ENCODE results near the gene PCGF1.
A peak's percentile ranks its signal among the peaks of the same experiment; 100 is the strongest.
"Not testable (repeated sequence)": the region's sequence is repeated elsewhere in the genome, so short reads cannot be mapped to it uniquely, and the experiment has no call there.

Gene PCGF1

DNA sequence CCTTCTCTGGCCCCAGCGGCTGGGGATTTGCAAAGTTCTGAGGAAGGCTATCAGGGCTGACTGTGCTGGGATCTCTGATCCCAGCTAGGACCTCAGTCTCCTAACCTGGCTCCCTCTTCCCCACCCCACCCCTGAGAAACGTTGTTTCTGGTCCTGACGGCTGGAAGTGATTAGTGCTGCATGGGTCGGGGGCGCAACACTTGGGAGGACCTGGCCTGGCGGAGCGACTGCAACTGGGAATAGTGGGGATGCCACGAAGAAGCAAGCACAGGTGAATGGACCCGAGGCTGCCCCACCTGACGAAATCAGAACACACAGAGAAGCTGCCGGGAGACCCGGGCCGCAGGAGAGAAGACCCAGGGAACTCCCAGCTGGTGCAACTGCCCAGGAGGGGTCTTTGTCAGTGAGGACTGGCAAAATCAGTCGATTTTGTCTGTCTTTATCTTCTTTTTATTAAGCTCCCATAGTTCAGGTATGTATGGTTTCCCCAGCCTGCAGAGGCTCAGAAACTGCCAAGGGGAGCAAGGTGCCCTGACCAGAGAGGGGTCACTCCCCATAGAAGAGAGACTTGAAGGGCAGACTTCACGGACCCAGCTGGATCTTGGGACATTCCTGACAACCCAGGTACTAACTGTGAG lies 7.4 kb downstream of the PCGF1 start:
- DNase-seq (ENCODE audit: low read depth in 4 of 4, low spot score in 1 of 4), result no peak

DNA sequence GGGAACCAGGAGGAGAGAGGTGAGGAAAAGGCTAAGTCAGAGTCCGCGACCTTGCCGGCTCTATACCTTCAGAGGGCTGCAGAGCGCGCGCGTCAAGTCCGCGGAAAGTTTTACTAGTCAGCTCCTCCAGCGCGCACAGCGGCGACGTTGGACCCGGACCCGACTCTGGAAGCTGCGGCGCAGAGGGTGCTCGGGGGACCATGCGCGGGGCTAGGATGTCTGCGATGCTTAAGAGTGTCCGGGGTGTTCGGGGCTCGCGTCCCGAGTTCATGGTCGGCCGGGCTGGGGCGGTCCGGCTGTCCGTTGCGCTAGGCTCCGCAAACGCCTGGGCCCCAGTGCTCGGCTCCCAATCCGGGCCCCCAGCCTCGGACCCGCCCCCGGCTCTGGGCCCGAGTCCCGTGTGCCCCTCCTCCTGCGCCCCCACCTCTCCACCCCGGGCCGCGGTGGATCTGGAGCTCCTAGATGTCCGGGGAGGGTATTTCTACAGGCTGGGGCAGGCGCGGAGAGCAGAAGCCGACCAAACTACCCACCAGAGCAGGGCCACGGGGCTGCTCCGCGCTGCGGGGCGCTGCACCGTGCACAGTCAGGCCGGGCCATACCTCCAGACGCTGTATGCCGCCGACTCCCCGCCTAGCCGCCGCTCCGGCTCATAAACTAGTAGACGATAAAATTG lies 8.1 kb downstream of the PCGF1 start, which contains the start of gene LBX2:
Gene LBX2 (minus strand): TSS at position 337 of the 673 bp plus-strand sequence. CDS start 66 bp downstream, at position 271.
- DNase-seq (ENCODE audit: low read depth in 4 of 4, low spot score in 1 of 4), result peak in 1 of 4 experiments; percentile 31

GRCh38 chr2:74498500-74499266 lies 8.8 kb downstream of the PCGF1 start:
- DNase-seq (ENCODE audit: low read depth in 4 of 4, low spot score in 1 of 4), result peak in 1 of 4 experiments; percentile 19

GRCh38 chr2:74497777-74498499 lies 9.6 kb downstream of the PCGF1 start:
- no peak for DNase-seq (ENCODE audit: low read depth in 4 of 4, low spot score in 1 of 4)

GRCh38 chr2:74496997-74497776 lies 10.3 kb downstream of the PCGF1 start:
- DNase-seq (ENCODE audit: low read depth in 4 of 4, low spot score in 1 of 4), result no peak

DNA sequence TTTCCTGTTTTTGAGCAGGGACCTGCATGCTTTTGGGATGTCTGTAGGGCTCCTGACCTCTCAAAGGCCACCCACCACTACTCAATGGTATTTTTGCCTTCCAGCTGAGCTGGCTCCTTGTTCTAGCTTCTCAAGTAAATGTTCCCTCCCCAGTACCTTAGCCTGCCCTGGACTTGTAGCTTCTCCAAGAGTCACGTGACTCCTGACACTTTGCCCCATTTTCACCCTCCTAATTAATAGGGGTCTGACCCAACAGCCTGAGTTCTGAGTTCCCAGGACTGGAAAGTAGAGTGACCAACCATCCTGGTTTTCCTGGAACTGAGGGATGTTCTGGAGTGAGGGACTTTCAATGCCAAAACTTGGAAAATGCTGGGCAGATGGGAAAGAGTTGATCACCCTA lies 12.1 kb downstream of the PCGF1 start:
- DNase-seq (ENCODE audit: low read depth in 4 of 4, low spot score in 1 of 4), result no peak

GRCh38 chr2:74493546-74493945 lies 13.9 kb downstream of the PCGF1 start:
- no peak for DNase-seq (ENCODE audit: low read depth in 4 of 4, low spot score in 1 of 4)

DNA sequence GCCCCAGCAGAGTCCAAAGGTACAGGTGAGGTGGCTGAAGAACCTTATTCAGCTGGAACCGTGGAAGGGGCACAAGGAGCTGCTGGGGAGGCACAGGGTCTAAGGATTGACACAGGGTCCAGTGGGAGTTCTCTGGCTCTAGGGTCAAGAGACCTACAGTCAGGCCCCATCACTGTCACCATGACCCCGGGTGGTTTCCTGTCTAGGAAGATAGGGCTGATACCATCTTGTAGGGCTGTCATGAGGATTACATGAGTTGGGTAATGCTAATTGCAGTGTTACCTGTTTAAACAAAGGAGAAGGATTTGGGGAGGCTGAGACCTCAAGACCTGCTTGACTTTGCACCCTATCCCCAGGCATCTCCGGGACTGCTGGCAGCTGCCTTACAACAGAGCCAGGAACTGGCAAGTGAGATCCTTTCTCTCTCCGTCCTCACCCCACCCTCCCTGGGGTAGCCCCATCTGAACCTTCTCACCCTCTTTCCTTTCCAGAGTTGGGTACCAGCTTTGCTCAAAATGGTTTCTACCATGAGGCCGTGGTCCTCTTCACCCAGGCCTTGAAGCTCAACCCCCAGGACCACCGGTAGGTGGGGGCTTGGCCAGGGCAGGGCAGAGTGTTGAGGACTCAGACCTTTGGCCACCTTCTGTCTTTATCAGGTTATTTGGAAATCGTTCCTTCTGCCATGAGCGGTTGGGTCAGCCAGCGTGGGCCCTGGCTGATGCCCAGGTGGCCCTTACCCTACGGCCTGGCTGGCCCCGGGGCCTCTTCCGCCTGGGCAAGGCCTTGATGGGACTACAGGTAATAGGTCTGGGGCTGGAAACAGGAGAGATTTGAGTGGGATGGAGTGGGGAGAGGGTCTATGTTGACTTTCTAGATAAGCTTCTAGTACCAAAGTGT lies 15.6 kb downstream of the PCGF1 start:
- DNase-seq (ENCODE audit: low read depth in 4 of 4, low spot score in 1 of 4), result no peak

DNA sequence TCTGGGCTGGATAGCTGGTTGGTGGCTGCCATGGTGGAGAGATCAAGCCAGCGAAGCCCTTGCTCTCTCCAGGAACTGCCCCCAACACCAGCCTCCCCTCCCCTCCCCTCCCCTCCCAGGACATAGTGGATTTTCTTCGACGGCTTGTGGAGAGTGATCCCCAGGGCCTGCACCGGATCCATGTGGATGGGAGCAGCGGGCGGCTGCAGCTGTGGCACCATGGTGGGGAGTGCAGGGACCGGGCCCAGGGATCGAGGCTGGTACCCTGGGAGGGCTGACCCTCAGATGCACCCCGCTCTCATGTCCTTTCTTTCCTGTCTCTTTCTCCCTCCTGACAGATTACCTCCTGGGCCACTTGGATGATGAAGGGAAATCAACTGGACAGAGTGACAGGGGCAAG lies 17.6 kb downstream of the PCGF1 start:
- DNase-seq (ENCODE audit: low read depth in 4 of 4, low spot score in 1 of 4), result no peak

DNA sequence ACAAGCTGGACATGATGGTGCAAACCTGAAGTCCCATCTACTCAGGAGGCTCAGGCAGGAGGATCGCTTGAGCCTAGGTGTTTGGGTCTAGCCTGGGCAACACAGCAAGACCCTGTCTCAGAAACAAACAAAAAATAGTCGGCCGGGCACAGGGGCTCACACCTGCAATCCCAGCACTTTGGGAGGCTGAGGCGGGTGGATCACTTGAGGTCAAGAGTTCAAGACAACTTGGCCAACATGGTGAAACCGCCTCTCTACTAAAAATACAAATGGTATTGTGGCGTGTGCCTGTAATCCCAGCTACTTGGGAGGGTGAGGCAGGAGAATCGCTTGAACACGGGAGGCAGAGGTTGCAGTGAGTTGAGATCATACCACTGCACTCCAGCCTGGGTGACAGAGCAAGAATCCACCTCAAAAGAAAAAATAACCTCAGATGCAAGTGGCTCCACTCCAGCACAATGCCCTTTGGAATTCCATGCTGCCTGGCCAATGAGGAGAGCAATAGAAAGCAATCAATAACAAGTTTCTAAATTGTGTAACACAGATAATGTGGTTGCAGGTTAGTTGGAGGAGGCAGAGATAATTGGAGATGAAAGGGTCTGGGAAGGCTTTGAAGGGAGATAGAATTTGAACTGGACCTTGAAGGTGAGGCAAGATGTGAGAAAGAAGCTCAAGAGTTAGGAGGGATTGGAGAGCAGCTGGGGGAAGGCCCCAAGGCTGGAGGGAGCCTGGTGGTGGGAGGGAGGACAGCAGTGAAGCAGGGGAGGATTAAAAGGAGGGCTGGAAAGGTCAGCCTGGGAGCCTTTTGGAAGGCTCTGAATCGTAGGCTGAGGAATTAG lies 18.6 kb downstream of the PCGF1 start:
- no peak for DNase-seq (ENCODE audit: low read depth in 4 of 4, low spot score in 1 of 4)

- DNase-seq (ENCODE audit: low read depth in 4 of 4, low spot score in 1 of 4), result no peak
Measured at GRCh38 chr2:74486141-74486540, 21.4 kb downstream of the PCGF1 start.

DNA sequence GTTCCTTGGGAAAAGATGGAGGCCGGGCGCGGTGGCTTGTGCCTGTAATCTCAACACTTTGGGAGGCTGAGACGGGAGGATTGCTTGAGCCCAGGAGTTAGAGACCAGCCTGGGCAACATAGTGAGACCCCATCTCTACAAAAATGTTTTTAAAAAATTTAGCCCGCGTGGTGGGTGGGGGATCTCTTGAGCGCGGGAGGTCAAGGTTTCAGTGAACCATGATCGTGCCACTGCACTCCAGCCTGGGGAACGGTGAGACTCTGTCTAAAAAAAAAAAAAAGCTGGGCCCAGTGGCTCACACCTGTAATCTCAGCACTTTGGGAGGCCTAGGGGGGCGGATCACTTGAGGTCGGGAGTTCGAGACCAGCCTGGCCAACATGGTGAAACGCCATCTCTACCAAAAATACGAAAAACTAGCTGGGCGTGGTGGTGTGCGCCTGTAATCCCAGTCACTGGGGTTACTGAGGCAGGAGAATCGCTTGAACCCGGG lies 23.8 kb downstream of the PCGF1 start:
- not testable (repeated sequence) for DNase-seq (ENCODE audit: low read depth in 4 of 4, low spot score in 1 of 4)

GRCh38 chr2:74482801-74483674 lies 24.5 kb downstream of the PCGF1 start, which contains the start of the genes CCDC142 and TTC31:
Gene CCDC142 (minus strand): TSS chr2:74482998. CDS start chr2:74482837, 161 bp downstream.
Gene TTC31 (plus strand): TSS chr2:74483081. CDS start chr2:74483096, 15 bp downstream.
- DNase-seq (ENCODE audit: low read depth in 4 of 4, low spot score in 1 of 4), result peak; percentile 81 to 91 (median 84)

DNA sequence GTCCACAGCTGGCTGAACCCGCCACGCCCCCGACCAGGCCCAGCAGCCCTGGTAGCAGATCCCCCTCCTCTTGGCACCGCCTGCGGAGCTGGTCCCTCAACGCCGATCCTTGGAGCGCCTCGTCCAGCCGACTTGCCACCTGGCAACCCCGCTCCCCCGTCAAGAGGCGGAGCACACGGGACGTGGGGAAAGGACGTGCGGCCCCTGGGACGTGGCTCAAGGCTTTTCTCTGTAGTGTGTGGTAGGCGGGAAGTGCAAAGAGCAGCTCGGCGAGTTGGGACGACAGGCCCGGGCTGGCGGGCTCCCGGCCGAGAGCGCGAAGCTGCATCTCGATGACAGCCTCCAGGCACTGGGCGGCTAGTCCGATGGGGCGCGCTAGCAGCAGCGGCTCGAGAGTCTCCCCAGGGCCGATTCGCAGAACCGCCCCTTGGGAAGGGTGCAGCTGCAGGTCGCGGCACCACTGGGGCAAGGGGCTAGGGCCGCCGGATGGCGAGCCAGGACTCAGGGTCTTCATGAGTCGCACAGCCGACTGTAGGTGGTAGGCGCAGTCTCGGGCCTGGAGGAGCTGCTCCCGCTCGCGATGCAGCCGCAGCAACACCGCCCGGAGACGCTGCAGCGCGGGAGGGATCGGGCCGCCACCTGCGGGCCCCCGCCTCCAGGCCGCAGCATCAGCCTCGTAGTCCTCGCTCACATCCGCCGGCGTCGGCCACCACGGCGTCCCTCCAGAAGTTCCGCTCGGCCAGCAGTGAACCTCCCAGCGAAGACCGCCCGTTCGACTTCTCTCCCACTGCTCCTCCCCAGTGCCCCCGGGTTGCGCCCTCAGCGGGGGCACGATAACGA lies 25.3 kb downstream of the PCGF1 start:
- DNase-seq (ENCODE audit: low read depth in 4 of 4, low spot score in 1 of 4), result no peak

GRCh38 chr2:74481431-74481830 lies 26.1 kb downstream of the PCGF1 start:
- no peak for DNase-seq (ENCODE audit: low read depth in 4 of 4, low spot score in 1 of 4)

- no peak for DNase-seq (ENCODE audit: low read depth in 4 of 4, low spot score in 1 of 4)
Measured at GRCh38 chr2:74474899-74475298, 32.6 kb downstream of the PCGF1 start.

Data from stimulated activated CD4-positive, alpha-beta T cell treated with anti-CD3 and anti-CD28 coated beads, Interleukin-1b, Interleukin-23, amount 100 ng/mL, for 24 hours (primary cell).